ENCODE measurements around the gene PC. TPM values are rescaled to one million over a fixed set of nuclear protein-coding genes. Genes with fewer than 3 reads are reported as not detected.

Gene PC
- total and polyA plus RNA-seq, 10 donors = 3.4 to 8.8 (median 5.3) TPM

DNA sequence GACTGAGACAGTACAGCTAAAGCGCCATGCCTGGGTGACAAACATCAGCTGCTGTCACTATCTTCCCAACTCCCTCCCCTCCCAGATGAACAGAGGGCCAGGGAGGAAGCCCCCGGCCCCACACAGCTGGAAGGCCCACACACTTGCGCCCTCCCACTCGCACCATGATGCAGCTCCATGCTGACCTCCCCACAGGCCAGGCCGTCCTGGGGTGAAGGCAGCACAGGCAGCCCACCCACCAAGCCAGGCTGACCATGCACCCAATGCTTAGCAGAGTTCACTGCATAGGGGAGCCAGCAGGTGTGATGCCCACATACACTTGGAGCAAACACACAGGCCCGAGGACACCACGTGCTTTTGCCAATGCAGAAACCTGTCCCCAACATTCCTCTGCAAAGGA is 79.2 kb downstream of the PC start:
- no peak overlapping the region for H3K27ac ChIP-seq

DNA sequence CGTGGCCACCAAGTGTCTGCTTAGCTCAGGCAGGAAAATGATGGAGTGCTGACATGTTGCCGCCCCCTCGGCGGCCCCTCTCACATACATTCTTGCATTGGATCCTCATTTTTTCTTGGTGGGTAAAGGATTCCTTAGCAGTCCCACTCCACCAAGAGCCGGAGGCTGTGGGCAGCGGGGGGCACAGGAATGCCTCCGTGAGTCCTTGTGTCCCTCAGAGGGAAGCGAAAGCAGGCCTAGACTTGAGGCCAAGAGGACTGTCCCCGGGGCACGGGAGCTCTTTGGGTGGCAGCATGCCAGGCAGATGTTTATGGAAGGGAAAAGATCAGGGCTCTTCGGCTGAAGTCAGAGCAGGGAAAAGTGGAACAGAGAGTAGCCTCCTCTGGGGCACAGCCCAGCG is 79.7 kb downstream of the PC start:
- Histone ChIP-seq H3K27ac (no peak overlapping the region), H3K36me3 (no peaks in the 10 kb centered on the region), H3K27me3 (replicated peaks in 1 of 7) (peaks cover 0 to 5% (median 0%) of the 10 kb centered on the region in 7 donors), H3K4me3 (no peak overlapping the region), H3K9me3 (no peaks in the 10 kb centered on the region), H3K4me1 (peaks cover 0 to 27% (median 14%) of the 10 kb centered on the region in 6 donors)
- no peak for DNase-seq
- intact Hi-C loops (cut with DNase I; ENCODE audit: low total_unique reads) = no loop called here
- TF ChIP-seq POLR2AphosphoS5 (IDR thresholded peaks at IDR 0.05) (no peak), POLR2A (IDR thresholded peaks at IDR 0.05) (no peak)
- TF ChIP-seq, protein P1, sequence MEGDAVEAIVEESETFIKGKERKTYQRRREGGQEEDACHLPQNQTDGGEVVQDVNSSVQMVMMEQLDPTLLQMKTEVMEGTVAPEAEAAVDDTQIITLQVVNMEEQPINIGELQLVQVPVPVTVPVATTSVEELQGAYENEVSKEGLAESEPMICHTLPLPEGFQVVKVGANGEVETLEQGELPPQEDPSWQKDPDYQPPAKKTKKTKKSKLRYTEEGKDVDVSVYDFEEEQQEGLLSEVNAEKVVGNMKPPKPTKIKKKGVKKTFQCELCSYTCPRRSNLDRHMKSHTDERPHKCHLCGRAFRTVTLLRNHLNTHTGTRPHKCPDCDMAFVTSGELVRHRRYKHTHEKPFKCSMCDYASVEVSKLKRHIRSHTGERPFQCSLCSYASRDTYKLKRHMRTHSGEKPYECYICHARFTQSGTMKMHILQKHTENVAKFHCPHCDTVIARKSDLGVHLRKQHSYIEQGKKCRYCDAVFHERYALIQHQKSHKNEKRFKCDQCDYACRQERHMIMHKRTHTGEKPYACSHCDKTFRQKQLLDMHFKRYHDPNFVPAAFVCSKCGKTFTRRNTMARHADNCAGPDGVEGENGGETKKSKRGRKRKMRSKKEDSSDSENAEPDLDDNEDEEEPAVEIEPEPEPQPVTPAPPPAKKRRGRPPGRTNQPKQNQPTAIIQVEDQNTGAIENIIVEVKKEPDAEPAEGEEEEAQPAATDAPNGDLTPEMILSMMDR (IDR thresholded peaks at IDR 0.05 in 8 of 11, conservative IDR thresholded peaks at IDR 0.05 in 3 of 11) = no peak
- 68 to 90% (median 82%) methylated on average over 7 to 12 of the region's 12 CpGs for WGBS, 5 donors

More for the DNA sequence above, 79.2 kb downstream of the PC start:
- DNase-seq = no peak
- H3K36me3 ChIP-seq = no peaks in the 10 kb centered on the region
- no peaks in the 10 kb centered on the region for H3K9me3 ChIP-seq
- H3K4me3 ChIP-seq = no peak overlapping the region
- 84 to 94% (median 91%) methylated on average over 4 to 7 of the region's 7 CpGs for WGBS, 5 donors
- intact Hi-C loops (cut with DNase I; ENCODE audit: low total_unique reads) = no loop called here
- peaks cover 0 to 5% (median 0%) of the 10 kb centered on the region in 7 donors for H3K27me3 ChIP-seq (replicated peaks in 1 of 7)
- no peak for TF ChIP-seq POLR2A (IDR thresholded peaks at IDR 0.05)
- TF ChIP-seq, protein P1 (IDR thresholded peaks at IDR 0.05 in 8 of 11, conservative IDR thresholded peaks at IDR 0.05 in 3 of 11) = no peak
- no peak for TF ChIP-seq POLR2AphosphoS5 (IDR thresholded peaks at IDR 0.05)
- H3K4me1 ChIP-seq = peaks cover 0 to 27% (median 14%) of the 10 kb centered on the region in 6 donors

DNA sequence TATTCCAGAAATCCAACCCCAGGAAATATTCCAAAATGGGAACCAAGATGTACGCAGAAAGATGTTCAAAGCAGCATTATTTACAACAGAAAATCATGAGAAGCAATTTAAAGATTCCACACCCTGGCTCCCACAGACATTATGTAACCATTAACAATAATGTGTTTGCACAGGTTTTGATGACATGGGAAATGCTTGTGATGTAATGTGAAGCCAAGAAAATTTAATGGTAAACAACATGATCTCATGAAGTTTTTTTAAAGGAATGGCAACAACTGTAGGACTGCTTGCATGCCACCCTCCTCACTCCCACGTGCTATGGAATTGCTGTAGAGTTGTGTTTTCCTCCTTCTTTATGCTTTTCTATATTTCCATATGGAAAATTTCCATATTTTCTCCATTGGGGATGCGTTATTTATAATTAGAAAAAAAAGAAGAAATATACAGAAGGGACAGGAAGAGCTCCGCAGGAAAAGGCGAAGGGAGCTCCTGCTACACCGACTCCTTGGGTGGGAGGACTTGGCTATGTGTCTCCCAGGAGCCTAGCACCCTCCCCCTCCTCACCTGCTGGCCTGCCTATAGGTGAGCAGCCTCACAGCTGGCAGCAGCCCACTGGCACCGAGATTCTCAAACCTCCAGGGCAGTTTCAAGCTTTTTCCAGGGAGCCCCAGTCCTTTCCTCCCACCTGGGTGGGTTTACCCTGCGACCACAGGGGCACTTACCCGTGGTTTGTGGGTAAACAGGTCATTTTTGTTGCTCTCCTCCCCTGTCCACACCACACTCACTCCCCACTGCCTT is 80.4 kb downstream of the PC start:
- Histone ChIP-seq H3K4me3 (no peak overlapping the region), H3K36me3 (no peaks in the 10 kb centered on the region), H3K9me3 (no peaks in the 10 kb centered on the region), H3K27me3 (replicated peaks in 1 of 7) (peaks cover 0 to under 1% (median 0%) of the 10 kb centered on the region in 7 donors), H3K27ac (no peak overlapping the region), H3K4me1 (peaks cover 0 to 20% (median 12%) of the 10 kb centered on the region in 6 donors)
- 74 to 90% (median 86%) methylated on average over 9 of the region's 9 CpGs for WGBS, 5 donors
- TF ChIP-seq POLR2AphosphoS5 (IDR thresholded peaks at IDR 0.05) (no peak), POLR2A (IDR thresholded peaks at IDR 0.05) (no peak)
- TF ChIP-seq, protein P1 (IDR thresholded peaks at IDR 0.05 in 8 of 11, conservative IDR thresholded peaks at IDR 0.05 in 3 of 11) = no peak
- DNase-seq = no peak
- intact Hi-C loops (cut with DNase I; ENCODE audit: low total_unique reads) = no loop called here

DNA sequence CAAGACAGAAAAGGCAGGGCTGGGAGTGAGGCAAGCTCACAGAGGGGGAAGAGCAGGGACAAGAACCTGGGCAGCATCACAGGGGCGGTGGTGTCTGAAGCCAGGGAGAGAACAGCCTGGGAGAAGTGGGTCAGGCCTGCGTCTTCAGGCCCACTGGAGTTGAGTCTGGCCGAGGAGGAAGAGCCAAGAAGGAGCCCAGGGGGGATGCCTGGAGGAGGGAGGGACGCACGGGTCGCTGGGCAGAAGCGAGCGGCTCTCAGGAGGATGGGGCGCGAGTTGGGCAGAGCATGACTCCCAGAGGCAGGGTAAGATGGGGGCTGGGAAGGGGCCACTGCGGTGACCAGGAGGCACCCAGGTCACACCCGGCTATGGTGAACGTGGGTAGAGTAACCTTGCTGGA is 82.8 kb downstream of the PC start:
- no peak for DNase-seq
- Histone ChIP-seq H3K36me3 (peaks cover 0 to 13% (median 0%) of the 10 kb centered on the region in 6 donors), H3K9me3 (no peaks in the 10 kb centered on the region), H3K27me3 (replicated peaks in 1 of 7) (no peaks in the 10 kb centered on the region), H3K4me1 (peaks cover 0 to 7% (median 5%) of the 10 kb centered on the region in 6 donors), H3K27ac (no peak overlapping the region), H3K4me3 (no peak overlapping the region)
- intact Hi-C loops (cut with DNase I; ENCODE audit: low total_unique reads) = no loop called here
- 80 to 93% (median 86%) methylated on average over 13 of the region's 13 CpGs for WGBS, 5 donors
- TF ChIP-seq, protein P1 (IDR thresholded peaks at IDR 0.05 in 8 of 11, conservative IDR thresholded peaks at IDR 0.05 in 3 of 11) = no peak
